ENCODE data around the gene SERBP1. TPM values are rescaled to one million over a fixed set of nuclear protein-coding genes. Genes with fewer than 3 reads are reported as not detected.

The SERBP1 gene
- polyA plus RNA-seq, 1 donor from 2014 or later: 150 TPM

DNA sequence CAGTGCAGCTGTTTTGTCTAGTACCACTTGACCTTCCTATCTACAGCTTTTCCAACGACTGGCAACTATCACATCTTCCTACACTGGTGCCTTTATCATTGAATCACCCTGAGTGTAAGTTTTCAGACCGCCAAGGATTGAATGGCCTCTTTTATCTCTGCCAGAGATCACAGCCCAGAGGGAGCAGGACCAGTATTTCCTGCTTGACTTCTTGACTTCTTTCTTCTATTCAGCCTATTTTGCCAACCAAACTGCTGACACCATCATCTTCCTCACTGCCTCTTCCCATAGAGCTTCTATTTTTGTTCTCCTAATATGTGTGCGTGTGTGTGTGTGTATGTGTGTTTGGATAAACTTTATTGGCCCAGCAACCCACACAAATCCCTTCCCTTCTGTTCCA lies 53.8 kb downstream of the SERBP1 start:
- TF ChIP-seq SMC3 (conservative IDR thresholded peaks at IDR 0.05; ENCODE audit: poor library complexity) (no peak), CTCF (IDR thresholded peaks at IDR 0.05; ENCODE audit: poor library complexity, severe bottlenecking) (no peak), RAD21 (conservative IDR thresholded peaks at IDR 0.05) (no peak), EZH2 (IDR thresholded peaks at IDR 0.05; ENCODE audit: borderline replicate concordance, insufficient read depth, low read length, poor library complexity, severe bottlenecking) (no peak), TAF1 (IDR thresholded peaks at IDR 0.05; ENCODE audit: low read depth) (no peak), EP300 (conservative IDR thresholded peaks at IDR 0.05; ENCODE audit: poor library complexity, severe bottlenecking) (no peak), MXI1 (conservative IDR thresholded peaks at IDR 0.05; ENCODE audit: poor library complexity, severe bottlenecking) (no peak), POLR2AphosphoS5 (IDR thresholded peaks at IDR 0.05) (no peak)
- TF ChIP-seq, protein P1, sequence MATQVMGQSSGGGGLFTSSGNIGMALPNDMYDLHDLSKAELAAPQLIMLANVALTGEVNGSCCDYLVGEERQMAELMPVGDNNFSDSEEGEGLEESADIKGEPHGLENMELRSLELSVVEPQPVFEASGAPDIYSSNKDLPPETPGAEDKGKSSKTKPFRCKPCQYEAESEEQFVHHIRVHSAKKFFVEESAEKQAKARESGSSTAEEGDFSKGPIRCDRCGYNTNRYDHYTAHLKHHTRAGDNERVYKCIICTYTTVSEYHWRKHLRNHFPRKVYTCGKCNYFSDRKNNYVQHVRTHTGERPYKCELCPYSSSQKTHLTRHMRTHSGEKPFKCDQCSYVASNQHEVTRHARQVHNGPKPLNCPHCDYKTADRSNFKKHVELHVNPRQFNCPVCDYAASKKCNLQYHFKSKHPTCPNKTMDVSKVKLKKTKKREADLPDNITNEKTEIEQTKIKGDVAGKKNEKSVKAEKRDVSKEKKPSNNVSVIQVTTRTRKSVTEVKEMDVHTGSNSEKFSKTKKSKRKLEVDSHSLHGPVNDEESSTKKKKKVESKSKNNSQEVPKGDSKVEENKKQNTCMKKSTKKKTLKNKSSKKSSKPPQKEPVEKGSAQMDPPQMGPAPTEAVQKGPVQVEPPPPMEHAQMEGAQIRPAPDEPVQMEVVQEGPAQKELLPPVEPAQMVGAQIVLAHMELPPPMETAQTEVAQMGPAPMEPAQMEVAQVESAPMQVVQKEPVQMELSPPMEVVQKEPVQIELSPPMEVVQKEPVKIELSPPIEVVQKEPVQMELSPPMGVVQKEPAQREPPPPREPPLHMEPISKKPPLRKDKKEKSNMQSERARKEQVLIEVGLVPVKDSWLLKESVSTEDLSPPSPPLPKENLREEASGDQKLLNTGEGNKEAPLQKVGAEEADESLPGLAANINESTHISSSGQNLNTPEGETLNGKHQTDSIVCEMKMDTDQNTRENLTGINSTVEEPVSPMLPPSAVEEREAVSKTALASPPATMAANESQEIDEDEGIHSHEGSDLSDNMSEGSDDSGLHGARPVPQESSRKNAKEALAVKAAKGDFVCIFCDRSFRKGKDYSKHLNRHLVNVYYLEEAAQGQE (IDR thresholded peaks at IDR 0.05; ENCODE audit: borderline replicate concordance): no peak
- Histone ChIP-seq H3K9ac (ENCODE audit: low read length) (no peak overlapping the region), H3K4me2 (ENCODE audit: low read length) (no peak overlapping the region), H4K20me1 (ENCODE audit: insufficient read depth) (no peaks in the 10 kb centered on the region), H3K4me3 (ENCODE audit: low read length) (no peak overlapping the region), H3K27ac (ENCODE audit: low read length) (no peak overlapping the region), H3K9me2 (ENCODE audit: insufficient read depth, low read length) (no peaks in the 10 kb centered on the region), H3F3A (ENCODE audit: insufficient read depth, low read length, poor library complexity, severe bottlenecking) (no peaks in the 10 kb centered on the region), H3K27me3 (ENCODE audit: insufficient read depth, low read depth, low read length) (no peaks in the 10 kb centered on the region), H3K9me3 (ENCODE audit: low read length) (no peaks in the 10 kb centered on the region), H3K36me3 (ENCODE audit: insufficient read depth, low read length) (no peaks in the 10 kb centered on the region), H3K79me2 (replicated peaks; ENCODE audit: insufficient read depth, low read length) (no peaks in the 10 kb centered on the region), H2AFZ (ENCODE audit: low read depth, low read length) (no peak overlapping the region)

DNA sequence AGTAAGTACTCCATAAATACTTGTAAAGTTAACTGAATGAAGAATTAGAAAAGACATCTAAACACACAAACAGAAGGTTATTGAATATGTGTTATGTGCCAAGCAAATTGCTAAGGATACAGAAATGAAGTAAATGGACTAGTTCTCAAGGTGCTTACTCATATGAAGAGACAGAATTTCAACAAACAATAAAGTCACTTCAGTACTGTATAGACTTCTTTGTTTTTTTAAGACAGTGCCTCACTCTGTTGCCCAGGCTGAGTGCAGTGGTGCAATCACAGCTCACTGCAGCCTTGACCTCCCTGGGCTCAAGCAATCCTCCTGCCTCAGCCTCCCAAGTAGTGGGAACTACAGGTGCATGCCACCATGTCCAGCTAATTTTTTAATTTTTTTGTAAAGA lies 57.3 kb downstream of the SERBP1 start:
- no peaks in the 10 kb centered on the region for H3K9me2 ChIP-seq (ENCODE audit: insufficient read depth, low read length)
- H3K9me3 ChIP-seq (ENCODE audit: low read length): no peaks in the 10 kb centered on the region
- no peak overlapping the region for H3K9ac ChIP-seq (ENCODE audit: low read length)
- no peaks in the 10 kb centered on the region for H3K27me3 ChIP-seq (ENCODE audit: insufficient read depth, low read depth, low read length)
- no peak overlapping the region for H3K4me2 ChIP-seq (ENCODE audit: low read length)
- no peak overlapping the region for H3K4me3 ChIP-seq (ENCODE audit: low read length)
- H3K79me2 ChIP-seq (replicated peaks; ENCODE audit: insufficient read depth, low read length): no peaks in the 10 kb centered on the region
- H3K36me3 ChIP-seq (ENCODE audit: insufficient read depth, low read length): no peaks in the 10 kb centered on the region
- H2AFZ ChIP-seq (ENCODE audit: low read depth, low read length): no peak overlapping the region
- no peak overlapping the region for H3K27ac ChIP-seq (ENCODE audit: low read length)
- H4K20me1 ChIP-seq (ENCODE audit: insufficient read depth): no peaks in the 10 kb centered on the region
- H3F3A ChIP-seq (ENCODE audit: insufficient read depth, low read length, poor library complexity, severe bottlenecking): no peaks in the 10 kb centered on the region
- no peak for TF ChIP-seq SMC3 (conservative IDR thresholded peaks at IDR 0.05; ENCODE audit: poor library complexity)
- TF ChIP-seq, protein P1 (IDR thresholded peaks at IDR 0.05; ENCODE audit: borderline replicate concordance): no peak
- TF ChIP-seq MXI1 (conservative IDR thresholded peaks at IDR 0.05; ENCODE audit: poor library complexity, severe bottlenecking): no peak
- TF ChIP-seq CTCF (IDR thresholded peaks at IDR 0.05; ENCODE audit: poor library complexity, severe bottlenecking): no peak
- TF ChIP-seq RAD21 (conservative IDR thresholded peaks at IDR 0.05): no peak
- no peak for TF ChIP-seq POLR2AphosphoS5 (IDR thresholded peaks at IDR 0.05)
- TF ChIP-seq EP300 (conservative IDR thresholded peaks at IDR 0.05; ENCODE audit: poor library complexity, severe bottlenecking): no peak
- TF ChIP-seq TAF1 (IDR thresholded peaks at IDR 0.05; ENCODE audit: low read depth): no peak
- TF ChIP-seq EZH2 (IDR thresholded peaks at IDR 0.05; ENCODE audit: borderline replicate concordance, insufficient read depth, low read length, poor library complexity, severe bottlenecking): no peak

Measured in neural cell (in vitro differentiated cells).